ENCODE data around the gene TMEM52. TPM values are rescaled to one million over a fixed set of nuclear protein-coding genes. Genes with fewer than 3 reads are reported as not detected.

Gene TMEM52
- total RNA-seq, result 1 to 10 TPM in 3 of 4 donors, under 1 TPM in 1; 0.74 to 5.7 (median 3.5) TPM

DNA sequence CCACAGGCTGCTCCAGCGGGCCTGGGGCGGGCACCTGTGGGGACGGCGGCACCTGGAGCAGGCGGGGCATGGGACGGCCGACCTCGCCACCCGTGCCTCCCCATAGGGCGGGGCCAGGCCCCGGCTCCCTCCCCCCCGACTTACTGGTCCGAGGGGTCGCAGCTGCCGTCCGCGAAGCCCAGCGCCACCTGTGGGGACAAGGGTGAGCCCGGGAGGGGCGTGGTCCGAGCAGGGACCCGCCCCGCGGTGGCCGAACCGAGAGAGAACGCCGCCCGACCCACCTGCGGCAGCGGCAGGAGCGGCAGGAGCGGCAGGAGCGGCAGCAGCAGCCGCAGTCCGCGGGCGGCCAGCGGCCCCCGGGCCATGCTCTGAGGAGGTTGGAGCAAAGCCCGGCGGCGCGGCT, at the start of gene TMEM52:
Gene TMEM52 (minus strand): TSS at position 379 of the 403 bp plus-strand sequence. CDS start 14 bp downstream, at position 365.
- TF ChIP-seq, protein P1, sequence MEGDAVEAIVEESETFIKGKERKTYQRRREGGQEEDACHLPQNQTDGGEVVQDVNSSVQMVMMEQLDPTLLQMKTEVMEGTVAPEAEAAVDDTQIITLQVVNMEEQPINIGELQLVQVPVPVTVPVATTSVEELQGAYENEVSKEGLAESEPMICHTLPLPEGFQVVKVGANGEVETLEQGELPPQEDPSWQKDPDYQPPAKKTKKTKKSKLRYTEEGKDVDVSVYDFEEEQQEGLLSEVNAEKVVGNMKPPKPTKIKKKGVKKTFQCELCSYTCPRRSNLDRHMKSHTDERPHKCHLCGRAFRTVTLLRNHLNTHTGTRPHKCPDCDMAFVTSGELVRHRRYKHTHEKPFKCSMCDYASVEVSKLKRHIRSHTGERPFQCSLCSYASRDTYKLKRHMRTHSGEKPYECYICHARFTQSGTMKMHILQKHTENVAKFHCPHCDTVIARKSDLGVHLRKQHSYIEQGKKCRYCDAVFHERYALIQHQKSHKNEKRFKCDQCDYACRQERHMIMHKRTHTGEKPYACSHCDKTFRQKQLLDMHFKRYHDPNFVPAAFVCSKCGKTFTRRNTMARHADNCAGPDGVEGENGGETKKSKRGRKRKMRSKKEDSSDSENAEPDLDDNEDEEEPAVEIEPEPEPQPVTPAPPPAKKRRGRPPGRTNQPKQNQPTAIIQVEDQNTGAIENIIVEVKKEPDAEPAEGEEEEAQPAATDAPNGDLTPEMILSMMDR (IDR thresholded peaks at IDR 0.05), result no peak
- no peak for ATAC-seq (ENCODE audit: low FRiP score)
- DNase-seq (ENCODE audit: low spot score), result no peak

DNA sequence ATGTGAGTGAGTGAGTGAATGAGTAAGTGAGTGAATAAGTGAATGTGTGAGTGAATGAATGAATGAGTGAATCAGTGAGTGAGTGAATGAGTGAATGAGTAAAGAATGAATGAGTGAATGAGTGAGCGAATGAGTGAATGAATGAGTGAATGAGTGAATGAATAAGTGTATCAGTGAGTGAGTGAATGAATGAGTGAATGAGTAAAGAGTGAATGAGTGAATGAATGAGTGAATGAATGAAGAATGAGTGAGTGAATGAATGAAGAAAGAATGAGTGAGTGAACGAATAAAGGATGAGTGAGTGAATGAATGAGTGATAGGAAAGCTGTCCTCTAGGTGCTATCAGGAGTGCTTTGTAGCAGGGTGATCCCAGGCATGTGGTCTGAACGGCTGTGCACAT, 48.8 kb upstream of the TMEM52 start:
- no peak for DNase-seq (ENCODE audit: low spot score)
- no peak for ATAC-seq (ENCODE audit: low FRiP score)
- TF ChIP-seq, protein P1 (IDR thresholded peaks at IDR 0.05), result no peak

GRCh38 chr1:1967151-1967550, 48.1 kb upstream of the TMEM52 start:
- no peak for ATAC-seq (ENCODE audit: low FRiP score)
- TF ChIP-seq, protein P1 (IDR thresholded peaks at IDR 0.05), result no peak
- no peak for DNase-seq (ENCODE audit: low spot score)

- TF ChIP-seq, protein P1 (IDR thresholded peaks at IDR 0.05), result no peak
- ATAC-seq (ENCODE audit: low FRiP score) (no peak), DNase-seq (ENCODE audit: low spot score) (no peak)
These were observed 47.1 kb upstream of the TMEM52 start for GRCh38 chr1:1966071-1966740.

DNA sequence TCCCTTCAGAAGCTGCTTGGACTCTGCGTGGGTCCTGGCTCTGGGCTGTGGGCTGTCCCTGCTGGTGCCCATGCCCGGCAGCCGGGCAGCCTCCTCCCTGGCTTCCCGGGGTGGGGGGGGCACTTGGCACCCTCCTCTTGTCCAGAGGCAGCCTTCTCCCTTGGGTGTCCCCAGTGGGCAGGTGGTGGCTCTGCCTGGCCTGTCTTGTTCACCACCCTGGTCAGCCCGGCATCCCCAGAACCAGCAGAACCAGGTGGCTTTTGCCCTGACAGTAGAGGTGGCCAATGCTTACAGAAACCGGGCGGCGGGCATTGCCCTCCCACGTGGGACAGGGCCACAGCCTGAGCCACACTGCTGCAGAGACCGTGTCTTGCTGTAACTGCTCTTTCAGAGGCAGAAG, 46.5 kb upstream of the TMEM52 start:
- TF ChIP-seq, protein P1 (IDR thresholded peaks at IDR 0.05), result no peak
- DNase-seq (ENCODE audit: low spot score), result no peak
- ATAC-seq (ENCODE audit: low FRiP score), result no peak

GRCh38 chr1:1964811-1965210, 45.7 kb upstream of the TMEM52 start:
- TF ChIP-seq, protein P1 (IDR thresholded peaks at IDR 0.05), result no peak
- ATAC-seq (ENCODE audit: low FRiP score) (no peak), DNase-seq (ENCODE audit: low spot score) (no peak)

DNA sequence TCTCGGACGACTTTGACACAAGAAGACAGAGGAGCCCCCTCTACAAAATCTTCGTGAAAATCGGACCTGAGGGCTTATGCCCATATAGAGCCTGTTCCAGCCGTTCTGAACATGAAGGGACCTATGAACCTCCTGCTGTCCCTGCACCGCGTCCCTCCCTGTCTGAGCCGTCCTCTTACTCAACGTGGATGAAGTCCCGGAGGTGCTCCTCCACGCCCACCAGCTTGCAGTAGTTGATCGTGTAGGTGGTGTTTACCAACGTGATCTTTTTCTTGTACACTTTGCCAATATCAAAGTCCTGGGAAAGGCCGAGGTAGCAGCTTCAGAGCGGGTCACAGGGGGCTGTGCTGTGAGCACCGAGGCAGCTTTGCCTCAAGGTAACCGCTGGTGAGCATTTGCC, 44.5 kb upstream of the TMEM52 start:
- no peak for ATAC-seq (ENCODE audit: low FRiP score)
- no peak for DNase-seq (ENCODE audit: low spot score)
- TF ChIP-seq, protein P1 (IDR thresholded peaks at IDR 0.05), result no peak
